Keratinocyte (primary cell): ENCODE data around the gene SLC19A1.

ENCODE experiments used
- CTCF ChIP-seq, 3 experiments: IDR thresholded peaks in 1 of 3; conservative IDR thresholded peaks in 1 of 3; optimal IDR thresholded peaks in 1 of 3; 2 replicates in 2 of 3; 3 replicates in 1 of 3; pipeline versions ENCODE3 to v1.5.1; 2011; ENCODE audit warnings: low read length in 3 of 3, mild to moderate bottlenecking in 3 of 3, moderate library complexity in 2 of 3, control low read depth in 1 of 3, inconsistent platforms in 1 of 3; ENCODE audit not compliant: insufficient read depth in 2 of 3; ENCODE audit errors: extremely low read depth in 1 of 3
- EZH2 ChIP-seq: IDR thresholded peaks from one replicate; pipeline ENCODE4 v1.6.1; 2012; ENCODE audit warnings: inconsistent platforms, mild to moderate bottlenecking, low read length, moderate library complexity

DNA sequence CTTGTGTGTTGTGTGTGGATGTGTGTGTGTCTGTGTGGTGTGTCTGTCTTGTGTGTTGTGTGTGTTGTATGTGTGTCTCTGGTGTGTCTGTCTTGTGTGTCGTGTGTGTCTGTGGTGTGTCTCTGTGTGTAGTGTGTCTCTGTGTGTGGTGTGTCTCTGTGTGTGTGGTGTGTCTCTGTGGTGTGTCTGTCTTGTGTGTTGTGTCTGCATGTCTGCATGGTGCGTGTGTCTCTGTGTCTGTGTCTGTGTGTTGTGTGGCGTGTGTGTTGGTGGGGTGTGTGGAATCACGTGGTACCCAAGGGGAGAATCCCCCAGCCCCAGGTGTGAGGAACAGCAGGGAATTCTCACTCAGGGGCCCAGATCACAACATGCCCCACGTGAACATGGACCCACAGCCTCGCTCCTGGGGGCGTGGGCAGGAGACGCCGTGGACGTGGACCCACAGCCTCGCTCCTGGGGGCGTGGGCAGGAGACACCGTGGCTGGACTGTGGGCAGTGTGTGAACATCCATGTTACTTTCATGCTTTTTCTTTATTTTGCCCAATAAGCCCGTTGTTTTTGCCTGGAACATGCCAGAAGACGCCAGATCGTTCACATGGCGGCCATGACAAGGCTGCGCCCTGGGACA lies 67.8 kb downstream of the SLC19A1 start:
- TF ChIP-seq CTCF (optimal IDR thresholded peaks at IDR 0.05 in 1 of 3, IDR thresholded peaks at IDR 0.05 in 1 of 3, conservative IDR thresholded peaks at IDR 0.05 in 1 of 3; ENCODE audit: extremely low read depth in 1 of 3, insufficient read depth in 2 of 3, low read length in 3 of 3) (no peak), EZH2 (no peak)
